Liver (tissue), 9 donors: ENCODE results near the gene AGMAT. TPM values are rescaled to one million over a fixed set of nuclear protein-coding genes. Genes with fewer than 3 reads are reported as not detected.

Experiments
- DNase-seq: peaks from one replicate; pipeline ENCODE4 v3.0.0-alpha.2; 2017; ENCODE audit warnings: low spot score
- H3K27ac ChIP-seq, 2 donors: one replicate each; pipeline ENCODE4 v1.7.0; 2013; ENCODE audit warnings: inconsistent platforms in 2 of 2, low read length in 2 of 2, control low read depth in 1 of 2, low read depth in 1 of 2, mild to moderate bottlenecking in 1 of 2
- H3K27me3 ChIP-seq, 4 donors: one replicate each; pipeline versions ENCODE4 v1.6.1 to v1.7.0; 2013; ENCODE audit warnings: low read length in 3 of 4, inconsistent platforms in 1 of 4, mild to moderate bottlenecking in 1 of 4, moderate library complexity in 1 of 4; ENCODE audit not compliant: control insufficient read depth in 4 of 4, insufficient read depth in 4 of 4
- H3K36me3 ChIP-seq, 4 donors: one replicate each; pipeline versions ENCODE4 v1.6.1 to v1.7.0; 2013; ENCODE audit warnings: low read length in 3 of 4, mild to moderate bottlenecking in 3 of 4, low read depth in 1 of 4, moderate library complexity in 1 of 4; ENCODE audit not compliant: control insufficient read depth in 4 of 4, insufficient read depth in 3 of 4
- H3K4me1 ChIP-seq, 4 donors: one replicate each; pipeline versions ENCODE4 v1.6.1 to v1.7.0; 2013; ENCODE audit warnings: low read length in 3 of 4, mild to moderate bottlenecking in 3 of 4, moderate library complexity in 1 of 4; ENCODE audit not compliant: control insufficient read depth in 4 of 4, insufficient read depth in 4 of 4
- H3K4me3 ChIP-seq, 3 donors: one replicate each; pipeline versions ENCODE4 v1.6.1 to v1.7.0; 2013; ENCODE audit warnings: low read length in 3 of 3, control low read depth in 1 of 3, low read depth in 1 of 3, mild to moderate bottlenecking in 1 of 3
- H3K9ac ChIP-seq, 2 donors: one replicate each; pipeline ENCODE4 v1.7.0; 2013; ENCODE audit warnings: low read length in 2 of 2, mild to moderate bottlenecking in 2 of 2, moderate library complexity in 2 of 2, control low read depth in 1 of 2, low read depth in 1 of 2
- H3K9me3 ChIP-seq, 4 donors: one replicate each; pipeline versions ENCODE4 v1.6.1 to v1.7.0; 2013; ENCODE audit warnings: low read length in 3 of 4; ENCODE audit not compliant: control insufficient read depth in 4 of 4
- ATF3 ChIP-seq: IDR thresholded peaks from 2 replicates; pipeline ENCODE4 v1.6.1; 2016; ENCODE audit warnings: antibody characterized with exemption
- CTCF ChIP-seq: fragments of 150-350 bp; IDR thresholded peaks from 2 replicates; pipeline ENCODE4 v1.5.1; 2017; ENCODE audit warnings: improper control_type of control experiment, low read depth, low read length; ENCODE audit not compliant: missing input control
- EGR1 ChIP-seq, 2 donors: IDR thresholded peaks; 2 replicates each; pipeline ENCODE4 v1.6.1; 2016 to 2018; ENCODE audit warnings: antibody characterized with exemption in 2 of 2, low read depth in 2 of 2
- FOXA1 ChIP-seq: IDR thresholded peaks from 2 replicates; pipeline ENCODE4 v1.6.1; 2016; ENCODE audit warnings: antibody characterized with exemption
- FOXA2 ChIP-seq: IDR thresholded peaks from 2 replicates; pipeline ENCODE4 v1.6.1; 2016; ENCODE audit warnings: antibody characterized with exemption
- GABPA ChIP-seq, 2 donors: IDR thresholded peaks in 1 of 2; conservative IDR thresholded peaks in 1 of 2; 2 replicates each; pipeline ENCODE4 v1.6.1; 2016; ENCODE audit warnings: antibody characterized with exemption in 2 of 2, mild to moderate bottlenecking in 1 of 2, moderate library complexity in 1 of 2
- HNF4A ChIP-seq, 2 donors: conservative IDR thresholded peaks; 2 replicates each; pipeline ENCODE4 v1.6.1; 2016; ENCODE audit warnings: antibody characterized with exemption in 2 of 2, mild to moderate bottlenecking in 2 of 2
- HNF4G ChIP-seq: IDR thresholded peaks from 2 replicates; pipeline ENCODE4 v1.6.1; 2016; ENCODE audit warnings: antibody characterized with exemption
- JUND ChIP-seq, 2 donors: IDR thresholded peaks; 2 replicates each; pipeline ENCODE4 v1.6.1; 2016; ENCODE audit warnings: antibody characterized with exemption in 2 of 2
- MAX ChIP-seq: IDR thresholded peaks from 2 replicates; pipeline ENCODE4 v1.6.1; 2016; ENCODE audit warnings: antibody characterized with exemption
- NR2F2 ChIP-seq: IDR thresholded peaks from 2 replicates; pipeline ENCODE4 v1.6.1; 2016; ENCODE audit warnings: antibody characterized with exemption
- RAD21 ChIP-seq, 2 donors: IDR thresholded peaks; 2 replicates each; pipeline ENCODE4 v1.6.1; 2016; ENCODE audit warnings: antibody characterized with exemption in 2 of 2, mild to moderate bottlenecking in 2 of 2
- REST ChIP-seq: IDR thresholded peaks from 2 replicates; pipeline ENCODE4 v1.6.1; 2016; ENCODE audit warnings: antibody characterized with exemption, mild to moderate bottlenecking
- RXRA ChIP-seq, 2 donors: IDR thresholded peaks; 2 replicates each; pipeline ENCODE4 v1.6.1; 2017 to 2018; ENCODE audit warnings: antibody characterized with exemption in 2 of 2, mild to moderate bottlenecking in 1 of 2
- SP1 ChIP-seq: IDR thresholded peaks from 2 replicates; pipeline ENCODE4 v1.6.1; 2018; ENCODE audit warnings: antibody characterized with exemption, mild to moderate bottlenecking
- TAF1 ChIP-seq: conservative IDR thresholded peaks from 2 replicates; pipeline ENCODE4 v1.6.1; 2016; ENCODE audit warnings: antibody characterized with exemption, mild to moderate bottlenecking
- YY1 ChIP-seq: IDR thresholded peaks from 2 replicates; pipeline ENCODE4 v1.6.1; 2016; ENCODE audit warnings: antibody characterized with exemption, mild to moderate bottlenecking
- ZBTB33 ChIP-seq: IDR thresholded peaks from 2 replicates; pipeline ENCODE4 v1.6.1; 2016; ENCODE audit warnings: antibody characterized with exemption
- WGBS: extraction: QIAGEN DNeasy Blood & Tissue Kit; methylation state at CpG from one replicate; pipeline ENCODE4 v1.1.7; 2013; 5-methylcytosine and 5-hydroxymethylcytosine counted together
- polyA plus RNA-seq, 2 donors: library from polyadenylated mRNA; stranded (reverse) in 1 of 2; unstranded in 1 of 2; fragments of 200-250 nt in 1 of 2; fragments of >200 nt in 1 of 2; fragmentation: Nextera tagmentation in 1 of 2; extraction: Ambion mirVana in 1 of 2; gene quantifications; one replicate each; pipeline versions ENCODE4 v1.2.1 to v1.2.3, GENCODE V29; 2013 to 2015
- total RNA-seq, 2 donors: library from RNA; depleted of rRNA; stranded (reverse); fragments of >200 nt; gene quantifications; one replicate each; pipeline ENCODE4 v1.2.3, GENCODE V29; 2014
- donor health status: healthy.
- donor health status: healthy.
- donor health status: healthy.
- donor health status: healthy.
- donor health status: healthy.

The AGMAT gene
- total and polyA plus RNA-seq, 4 donors: 31.9 to 83.6 (median 40.6) TPM

GRCh38 chr1:15633756-15634420 lies 49.0 kb upstream of the AGMAT start:
- TF ChIP-seq GABPA (IDR thresholded peaks at IDR 0.05 in 1 of 2, conservative IDR thresholded peaks at IDR 0.05 in 1 of 2): no peak
- no peak for TF ChIP-seq HNF4G
- no peak for TF ChIP-seq EGR1 (IDR thresholded peaks at IDR 0.05; ENCODE audit: low read depth in 2 of 2)
- TF ChIP-seq HNF4A (conservative IDR thresholded peaks at IDR 0.05): no peak
- no peak for TF ChIP-seq JUND (IDR thresholded peaks at IDR 0.05)
- TF ChIP-seq RAD21 (IDR thresholded peaks at IDR 0.05): no peak
- TF ChIP-seq REST: no peak
- no peak for TF ChIP-seq MAX
- TF ChIP-seq CTCF: no peak
- TF ChIP-seq FOXA2: no peak
- no peak for TF ChIP-seq RXRA (IDR thresholded peaks at IDR 0.05)
- TF ChIP-seq ZBTB33: no peak
- TF ChIP-seq SP1: no peak
- no peak for TF ChIP-seq NR2F2
- TF ChIP-seq ATF3: no peak
- no peak for TF ChIP-seq FOXA1
- no peak for TF ChIP-seq YY1
- no peak for TF ChIP-seq TAF1

More at GRCh38 chr1:15633756-15634420, 49.0 kb upstream of the AGMAT start:
- 96% methylated on average over 9 of the region's 9 CpGs for WGBS
- no peak for DNase-seq
- no peak overlapping the region for H3K4me3 ChIP-seq
- H3K9me3 ChIP-seq: no peaks in the 10 kb centered on the region
- peaks cover 2 to 7% (median 6%) of the 10 kb centered on the region in 4 donors for H3K4me1 ChIP-seq
- H3K27me3 ChIP-seq: no peaks in the 10 kb centered on the region
- no peak overlapping the region for H3K9ac ChIP-seq
- H3K36me3 ChIP-seq: peaks cover 28 to 71% (median 54%) of the 10 kb centered on the region in 4 donors
- no peak overlapping the region for H3K27ac ChIP-seq
